HCT116 (cell line): ENCODE results near the gene EHD1. TPM values are rescaled to one million over a fixed set of nuclear protein-coding genes. Genes with fewer than 3 reads are reported as not detected.
A peak's percentile ranks its signal among the peaks of the same experiment; 100 is the strongest.

Experiments
- ATAC-seq: fragments of 200-7000 bp; cut with Tn5 transposase; 2 replicates; pipeline ENCODE4 v1.9.1; 2020; ENCODE audit warnings: mild to moderate bottlenecking, moderate library complexity
- BruUV-seq: library from RNA; stranded (reverse); fragments of 400-500 nt; replicated peaks from 2 replicates; lab custom pipeline; 2021; lab: Mats Ljungman, UMichigan
- CTCF ChIA-PET: fragments of 300-600 bp; sonication (Branson Sonifier 250); formaldehyde crosslinking; loops from one replicate; lab custom pipeline; 2021; ENCODE audit warnings: antibody characterized with exemption; lab: Charles Lee
- POLR2A ChIA-PET: fragments of 300-600, 350-600 bp; sonication (Branson Sonifier 250); formaldehyde crosslinking; loops from one replicate; lab custom pipeline; 2021; ENCODE audit warnings: antibody characterized with exemption; lab: Charles Lee
- RAD21 ChIA-PET, 2 experiments: fragments of 300-600 bp; sonication (Branson Sonifier 250); formaldehyde crosslinking; loops; one replicate each; lab custom pipeline; 2023; ENCODE audit warnings: low total read pairs in 2 of 2; ENCODE audit not compliant: uncharacterized antibody in 2 of 2, unreplicated experiment in 2 of 2, low non-redundant PET in 1 of 2; lab: Charles Lee
- DNase-seq: peaks from one replicate; pipeline ENCODE4 v3.0.0-alpha.2; 2010; ENCODE audit warnings: low read depth, low spot score
- H2AFZ ChIP-seq: fragments of 200-600 bp; shearing (Covaris generic), sonication (generic); 2 replicates; pipeline ENCODE4 v1.6.1; 2017; ENCODE audit warnings: low read depth, mixed run types, mixed read lengths, antibody characterized with exemption, low read length; ENCODE audit not compliant: poor library complexity, severe bottlenecking
- H3K27ac ChIP-seq: 2 replicates; pipeline ENCODE4 v1.5.1; 2012; ENCODE audit warnings: low read depth, low read length
- H3K27me3 ChIP-seq: fragments of 200-600 bp; sonication (generic); 2 replicates; pipeline ENCODE4 v1.6.1; 2016; ENCODE audit warnings: mixed run types, low read length, mixed read lengths; ENCODE audit not compliant: insufficient read depth
- H3K36me3 ChIP-seq, 2 experiments: fragments of 200-500 bp in 1 of 2; fragments of 200-600 bp in 1 of 2; sonication (Bioruptor generic) in 1 of 2; sonication (generic) in 1 of 2; 2 replicates each; pipeline versions ENCODE4 v1.5.1 to v1.6.1; 2014 to 2016; ENCODE audit warnings: low read length in 2 of 2, inconsistent platforms in 1 of 2, mixed read lengths in 1 of 2, mixed run types in 1 of 2; ENCODE audit not compliant: insufficient read depth in 2 of 2, control insufficient read depth in 1 of 2
- H3K4me1 ChIP-seq, 2 experiments: fragments of 200-600 bp in 1 of 2; sonication (generic) in 1 of 2; 2 replicates each; pipeline versions ENCODE4 v1.5.1 to v1.6.1; 2012 to 2017; ENCODE audit warnings: low read length in 2 of 2, inconsistent platforms in 1 of 2, mild to moderate bottlenecking in 1 of 2, mixed read lengths in 1 of 2, mixed run types in 1 of 2, moderate library complexity in 1 of 2; ENCODE audit not compliant: insufficient read depth in 2 of 2, control insufficient read depth in 1 of 2
- H3K4me2 ChIP-seq: fragments of 200-600 bp; sonication (generic); 2 replicates; pipeline ENCODE4 v1.6.1; 2017; ENCODE audit warnings: mixed run types, low read length, mixed read lengths
- H3K4me3 ChIP-seq, 2 experiments: fragments of 200-600 bp in 1 of 2; sonication (generic) in 1 of 2; replicated peaks in 1 of 2; 2 replicates each; pipeline ENCODE4 v1.5.1; 2011 to 2016; ENCODE audit warnings: low read length in 2 of 2, control low read depth in 1 of 2, low read depth in 1 of 2, mild to moderate bottlenecking in 1 of 2, mixed read lengths in 1 of 2, mixed run types in 1 of 2
- H3K79me2 ChIP-seq: fragments of 200-600 bp; sonication (generic); 2 replicates; pipeline ENCODE4 v1.6.1; 2017; ENCODE audit warnings: mild to moderate bottlenecking, mixed run types, low read length, moderate library complexity, mixed read lengths; ENCODE audit not compliant: insufficient read depth
- H3K9ac ChIP-seq: fragments of 200-600 bp; sonication (generic); 2 replicates; pipeline ENCODE4 v1.6.1; 2016; ENCODE audit warnings: low read length, mixed read lengths
- H3K9me2 ChIP-seq: fragments of 200-600 bp; sonication (generic), shearing (Covaris generic); 2 replicates; pipeline ENCODE4 v1.6.1; 2017; ENCODE audit warnings: mixed run types, mild to moderate bottlenecking, moderate library complexity; ENCODE audit not compliant: insufficient read depth
- H3K9me3 ChIP-seq, 2 experiments: fragments of 200-500 bp in 1 of 2; fragments of 200-600 bp in 1 of 2; sonication (Bioruptor generic) in 1 of 2; sonication (generic) in 1 of 2; 2 replicates each; pipeline ENCODE4 v1.6.1; 2014 to 2017; ENCODE audit warnings: low read length in 2 of 2, mixed read lengths in 2 of 2, inconsistent platforms in 1 of 2, low read depth in 1 of 2, mild to moderate bottlenecking in 1 of 2, mixed run types in 1 of 2, moderate library complexity in 1 of 2; ENCODE audit not compliant: control insufficient read depth in 1 of 2, insufficient read depth in 1 of 2
- H4K20me1 ChIP-seq: fragments of 200-600 bp; sonication (generic), shearing (Covaris generic); 2 replicates; pipeline ENCODE4 v1.6.1; 2017; ENCODE audit warnings: mixed run types, mild to moderate bottlenecking, moderate library complexity; ENCODE audit not compliant: insufficient read depth
- ATF3 ChIP-seq: IDR thresholded peaks from 2 replicates; pipeline ENCODE4 v1.6.1; 2012
- CTCF ChIP-seq, 3 experiments: fragments of 200-600 bp in 1 of 3; sonication (generic) in 1 of 3; IDR thresholded peaks in 2 of 3; conservative IDR thresholded peaks in 1 of 3; 2 replicates each; pipeline ENCODE4 v1.5.1; 2012 to 2017; ENCODE audit warnings: low read depth in 2 of 3, low read length in 2 of 3, antibody characterized with exemption in 1 of 3, borderline replicate concordance in 1 of 3, control low read depth in 1 of 3, mild to moderate bottlenecking in 1 of 3, mixed read lengths in 1 of 3, mixed run types in 1 of 3, moderate library complexity in 1 of 3; ENCODE audit not compliant: insufficient read depth in 1 of 3
- EGR1 ChIP-seq: IDR thresholded peaks from 2 replicates; pipeline ENCODE4 v1.6.1; 2012; ENCODE audit warnings: low read depth
- ELF1 ChIP-seq: IDR thresholded peaks from 2 replicates; pipeline ENCODE4 v1.6.1; 2012; ENCODE audit warnings: low read depth, borderline replicate concordance
- FOSL1 ChIP-seq: IDR thresholded peaks from 2 replicates; pipeline ENCODE4 v1.6.1; 2012; ENCODE audit warnings: low read depth
- JUND ChIP-seq: IDR thresholded peaks from 2 replicates; pipeline ENCODE4 v1.6.1; 2012
- MAX ChIP-seq: IDR thresholded peaks from 2 replicates; pipeline ENCODE4 v1.6.1; 2012
- POLR2AphosphoS5 ChIP-seq: IDR thresholded peaks from 2 replicates; pipeline ENCODE4 v1.6.1; 2011; ENCODE audit warnings: mild to moderate bottlenecking, low read depth, low read length, moderate library complexity
- REST ChIP-seq: IDR thresholded peaks from 2 replicates; pipeline ENCODE4 v1.6.1; 2012; ENCODE audit warnings: low read depth
- SRF ChIP-seq: IDR thresholded peaks from 2 replicates; pipeline ENCODE4 v1.6.1; 2012; ENCODE audit warnings: low read depth
- intact Hi-C: fragments of 100-400 bp; cut with micrococcal nuclease; formaldehyde crosslinking; loops from 2 replicates; pipeline ENCODE4 v1.10.0; 2022
- total RNA-seq: library from RNA; stranded (reverse); gene quantifications from one replicate; pipeline ENCODE4 v1.2.1, GENCODE V29; 2021; ENCODE audit not compliant: unreplicated experiment

Gene EHD1
- total RNA-seq, 1 experiment from 2014 or later: 48.1 TPM

- no peaks in the 10 kb centered on the region for H4K20me1 ChIP-seq
- ChIA-PET RAD21 (interaction anchor here in 1 of 2 experiments (0.6 kb wide), 1 partner anchor 127 kb away, joined by 7 read pairs; no protein-coding TSS in a partner anchor), POLR2A (interaction anchor here (1.3 kb wide), 1 partner anchor 69 kb away, joined by 3 read pairs; no protein-coding TSS in a partner anchor)
- peak overlapping the region; percentile 78 for H3K9ac ChIP-seq
- H3K36me3 ChIP-seq: peaks cover 0 to 4% of the 10 kb centered on the region in 2 experiments; a peak in 2 of 4 replicates
- DNase-seq (no peak), ATAC-seq (peak; percentile 22)
- intact Hi-C loops: loop anchor here (2.0 to 10.0 kb wide), 3 partner anchors 91 to 199 kb away; partner anchors contain the start of genes SNX15, TM7SF2 and ZNHIT2
- TF ChIP-seq ELF1 (no peak), POLR2AphosphoS5 (0 out of 2 replicates have a peak, but pooled peaks have one; percentile 8)
- TF ChIP-seq, all 23 proteins: peak for 1
- no peaks in the 10 kb centered on the region for H3K9me3 ChIP-seq
- no peaks in the 10 kb centered on the region for H3K27me3 ChIP-seq
- no TSS peak for BruUV-seq
- H3K9me2 ChIP-seq: no peaks in the 10 kb centered on the region
- H3K4me3 ChIP-seq: peak overlapping the region; percentile 82 to 84
- H2AFZ ChIP-seq: no peak overlapping the region
- H3K27ac ChIP-seq: peak overlapping the region; percentile 54
- H3K4me2 ChIP-seq: peak overlapping the region; percentile 100
- CTCF ChIA-PET: interaction anchor here (1.0 to 1.2 kb wide), 2 partner anchors 68 to 98 kb away, joined by 3 to 4 read pairs; partner anchors contain the start of gene ARL2
- H3K4me1 ChIP-seq: peaks cover 16 to 29% of the 10 kb centered on the region in 2 experiments
- peaks cover 13% of the 10 kb centered on the region; the same call in 1 of the 2 replicates for H3K79me2 ChIP-seq
Measured at GRCh38 chr11:64916040-64916774, 37.8 kb upstream of the EHD1 start.

- H3K4me1 ChIP-seq: peaks cover 16 to 29% of the 10 kb centered on the region in 2 experiments
- H3K79me2 ChIP-seq: peaks cover 13% of the 10 kb centered on the region; the same call in 1 of the 2 replicates
- H3K9me2 ChIP-seq: no peaks in the 10 kb centered on the region
- H4K20me1 ChIP-seq: no peaks in the 10 kb centered on the region
- H3K4me2 ChIP-seq: peak overlapping the region; percentile 100
- H3K27me3 ChIP-seq: no peaks in the 10 kb centered on the region
- H3K36me3 ChIP-seq: peaks cover 0 to 4% of the 10 kb centered on the region in 2 experiments; a peak in 2 of 4 replicates
- intact Hi-C loops: loop anchor here (5.0 to 10.0 kb wide), 2 partner anchors 112 to 199 kb away; partner anchors contain the start of genes SNX15, TM7SF2 and ZNHIT2
- POLR2A ChIA-PET: interaction anchor here (1.3 kb wide), 1 partner anchor 69 kb away, joined by 3 read pairs; no protein-coding TSS in a partner anchor
- ATAC-seq (no peak), DNase-seq (no peak)
- H3K9ac ChIP-seq: peak overlapping the region; percentile 78
- CTCF ChIA-PET: interaction anchor here (1.2 kb wide), 1 partner anchor 67 kb away, joined by 3 read pairs; no protein-coding TSS in a partner anchor
- RAD21 ChIA-PET: no interaction called here
- H2AFZ ChIP-seq: no peak overlapping the region
- no TSS peak for BruUV-seq
- peak overlapping the region; percentile 82 to 84; a peak in 3 of 4 replicates for H3K4me3 ChIP-seq
- H3K27ac ChIP-seq: peak overlapping the region; percentile 54; the same call in 1 of the 2 replicates
- H3K9me3 ChIP-seq: no peaks in the 10 kb centered on the region
- TF ChIP-seq REST: no peak
- TF ChIP-seq FOSL1: no peak
- no peak for TF ChIP-seq CTCF (IDR thresholded peaks at IDR 0.05 in 2 of 3, conservative IDR thresholded peaks at IDR 0.05 in 1 of 3; ENCODE audit: borderline replicate concordance in 1 of 3, insufficient read depth in 1 of 3, low read depth in 2 of 3, low read length in 2 of 3)
- TF ChIP-seq ATF3: no peak
- TF ChIP-seq JUND: no peak
- TF ChIP-seq SRF: no peak
- no peak for TF ChIP-seq EGR1
- TF ChIP-seq MAX: no peak
- no peak for TF ChIP-seq POLR2AphosphoS5
- no peak for TF ChIP-seq ELF1
Measured at GRCh38 chr11:64915376-64915887, 37.0 kb upstream of the EHD1 start.
